GM21515 (cell line): ENCODE data around the gene MAML2.

Experiments used
- ATAC-seq: cut with Tn5 transposase; IDR thresholded peaks from one replicate; pipeline ENCODE4 v1.9.1; 2021; ENCODE audit not compliant: unreplicated experiment

MAML2 gene

GRCh38 chr11:96052921-96053651 is 289.9 kb downstream of the MAML2 start:
- peak; percentile 27 for ATAC-seq

- ATAC-seq, result peak; percentile 94
Measured at GRCh38 chr11:96051820-96052219, 291.2 kb downstream of the MAML2 start.

GRCh38 chr11:96050435-96051182 is 292.4 kb downstream of the MAML2 start:
- no peak for ATAC-seq

GRCh38 chr11:96049426-96049825 is 293.6 kb downstream of the MAML2 start:
- no peak for ATAC-seq

GRCh38 chr11:96045622-96046456 is 297.2 kb downstream of the MAML2 start:
- no peak for ATAC-seq

GRCh38 chr11:96044747-96045146 is 298.2 kb downstream of the MAML2 start:
- no peak for ATAC-seq

- ATAC-seq, result no peak
Measured at GRCh38 chr11:96044311-96044710, 298.7 kb downstream of the MAML2 start.

GRCh38 chr11:96043291-96043690 is 299.7 kb downstream of the MAML2 start:
- ATAC-seq, result no peak

GRCh38 chr11:96038046-96038445 is 304.9 kb downstream of the MAML2 start:
- no peak for ATAC-seq

- no peak for ATAC-seq
Measured at GRCh38 chr11:96037405-96037949, 305.5 kb downstream of the MAML2 start.

GRCh38 chr11:96036863-96037262 is 306.1 kb downstream of the MAML2 start:
- ATAC-seq, result no peak

GRCh38 chr11:96035740-96036078 is 307.3 kb downstream of the MAML2 start:
- no peak for ATAC-seq

- no peak for ATAC-seq
Measured at GRCh38 chr11:96035031-96035739, 307.8 kb downstream of the MAML2 start.

GRCh38 chr11:96033599-96033998 is 309.4 kb downstream of the MAML2 start:
- ATAC-seq, result no peak

- ATAC-seq, result no peak
Measured at GRCh38 chr11:96033095-96033494, 309.9 kb downstream of the MAML2 start.

- ATAC-seq, result no peak
Measured at GRCh38 chr11:96028746-96029145, 314.2 kb downstream of the MAML2 start.

GRCh38 chr11:96027021-96027420 is 316.0 kb downstream of the MAML2 start:
- no peak for ATAC-seq

GRCh38 chr11:96026310-96026709 is 316.7 kb downstream of the MAML2 start:
- ATAC-seq, result no peak

GRCh38 chr11:96024666-96025065 is 318.3 kb downstream of the MAML2 start:
- ATAC-seq, result no peak

GRCh38 chr11:96023275-96023674 is 319.7 kb downstream of the MAML2 start:
- no peak for ATAC-seq
